ENCODE results near the gene CEBPA.

DNA sequence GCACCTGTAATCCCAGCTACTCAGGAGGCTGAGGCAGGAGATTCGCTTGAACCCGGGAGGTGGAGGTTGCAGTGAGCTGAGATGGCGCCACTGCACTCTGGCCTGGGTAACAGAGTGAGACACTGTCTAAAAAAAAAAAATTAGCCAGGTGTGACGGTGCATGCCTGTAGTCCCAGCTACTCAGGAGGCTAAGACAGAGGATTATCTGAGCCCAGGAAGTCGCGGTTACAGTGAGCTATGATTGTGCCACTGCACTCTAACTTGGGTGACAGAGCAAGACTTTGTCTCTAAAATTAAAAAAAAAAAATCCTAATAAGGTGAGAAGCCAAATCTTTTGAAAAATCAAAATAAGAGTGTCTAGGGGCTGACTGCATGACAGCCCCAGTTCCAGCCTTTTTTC, 9.7 kb upstream of the CEBPA start:
- no peak for TF ChIP-seq EZH2 (IDR thresholded peaks at IDR 0.05; ENCODE audit: low read length, missing control alignments)
- TF ChIP-seq, protein P1, sequence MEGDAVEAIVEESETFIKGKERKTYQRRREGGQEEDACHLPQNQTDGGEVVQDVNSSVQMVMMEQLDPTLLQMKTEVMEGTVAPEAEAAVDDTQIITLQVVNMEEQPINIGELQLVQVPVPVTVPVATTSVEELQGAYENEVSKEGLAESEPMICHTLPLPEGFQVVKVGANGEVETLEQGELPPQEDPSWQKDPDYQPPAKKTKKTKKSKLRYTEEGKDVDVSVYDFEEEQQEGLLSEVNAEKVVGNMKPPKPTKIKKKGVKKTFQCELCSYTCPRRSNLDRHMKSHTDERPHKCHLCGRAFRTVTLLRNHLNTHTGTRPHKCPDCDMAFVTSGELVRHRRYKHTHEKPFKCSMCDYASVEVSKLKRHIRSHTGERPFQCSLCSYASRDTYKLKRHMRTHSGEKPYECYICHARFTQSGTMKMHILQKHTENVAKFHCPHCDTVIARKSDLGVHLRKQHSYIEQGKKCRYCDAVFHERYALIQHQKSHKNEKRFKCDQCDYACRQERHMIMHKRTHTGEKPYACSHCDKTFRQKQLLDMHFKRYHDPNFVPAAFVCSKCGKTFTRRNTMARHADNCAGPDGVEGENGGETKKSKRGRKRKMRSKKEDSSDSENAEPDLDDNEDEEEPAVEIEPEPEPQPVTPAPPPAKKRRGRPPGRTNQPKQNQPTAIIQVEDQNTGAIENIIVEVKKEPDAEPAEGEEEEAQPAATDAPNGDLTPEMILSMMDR (conservative IDR thresholded peaks at IDR 0.05 in 1 of 2, IDR thresholded peaks at IDR 0.05 in 1 of 2; ENCODE audit: low read depth in 1 of 2, low read length in 2 of 2), result no peak

Measured in fibroblast of lung (primary cell).